Measurements from ENCODE around the gene SLC6A14. TPM values are rescaled to one million over a fixed set of nuclear protein-coding genes. Genes with fewer than 3 reads are reported as not detected.

Gene SLC6A14
- total RNA-seq, 1 experiment from 2014 or later: not detected

DNA sequence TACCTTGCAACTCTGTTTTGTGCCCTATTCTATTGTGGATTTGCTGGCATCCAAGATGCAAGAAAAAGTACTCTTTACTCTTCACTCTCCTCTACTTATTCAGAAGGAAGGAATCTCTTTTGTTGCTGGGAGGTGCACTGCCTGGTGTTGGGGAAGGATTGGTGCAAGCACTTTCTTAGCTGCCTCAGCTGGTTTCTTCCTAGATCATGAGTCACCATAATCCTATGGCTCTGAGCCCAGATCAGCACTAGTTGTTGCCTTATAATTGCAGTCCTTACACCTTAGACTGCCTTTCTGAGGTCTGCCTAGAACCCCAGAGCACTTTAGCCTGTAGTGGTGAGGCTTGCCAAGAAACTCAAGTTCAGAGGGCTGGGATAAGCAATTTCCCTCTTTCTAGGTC is 63.4 kb downstream of the SLC6A14 start:
- Mint-ChIP-seq H3K4me1 (no peaks in the 10 kb centered on the region), H3K9me3 (no peaks in the 10 kb centered on the region), H3K4me3 (no peak overlapping the region), H3K36me3 (ENCODE audit: insufficient read depth in 1 of 3, low read depth in 3 of 3) (no peaks in the 10 kb centered on the region), H3K27ac (no peak overlapping the region), H3K27me3 (ENCODE audit: low read depth) (no peaks in the 10 kb centered on the region; the same call in 1 of the 2 replicates)
- Histone ChIP-seq H4K91ac (ENCODE audit: insufficient read length, low read depth, low read length) (no peak overlapping the region), H2BK15ac (ENCODE audit: low read depth, low read length) (no peak overlapping the region), H3T11ph (ENCODE audit: low read length) (no peak overlapping the region), H3K23ac (ENCODE audit: insufficient read length, low read depth, low read length) (no peak overlapping the region), H3K27ac (ENCODE audit: insufficient read length, low read depth, low read length) (no peak overlapping the region), H2BK120ac (ENCODE audit: low read depth, low read length, poor library complexity, severe bottlenecking) (no peak overlapping the region), H2AFZ (ENCODE audit: low read length) (no peak overlapping the region), H3K79me2 (ENCODE audit: insufficient read depth, low read length) (no peaks in the 10 kb centered on the region), H4K8ac (replicated peaks; ENCODE audit: insufficient read length, low read depth, low read length) (no peak overlapping the region), H3K4ac (ENCODE audit: low read depth, low read length) (no peak overlapping the region), H3K9me3 (ENCODE audit: control insufficient read depth, low read depth, low read length) (no peaks in the 10 kb centered on the region), H2BK20ac (ENCODE audit: low read depth, low read length, poor library complexity, severe bottlenecking) (no peak overlapping the region), H3K9ac (ENCODE audit: extremely low read depth, insufficient read length, low read length) (no peak overlapping the region), H3K4me1 (ENCODE audit: insufficient read depth, low read length) (no peaks in the 10 kb centered on the region), H3K4me2 (ENCODE audit: insufficient read depth, insufficient read length, low read length) (no peak overlapping the region), H3K79me1 (ENCODE audit: insufficient read depth, low read depth, low read length, poor library complexity, severe bottlenecking) (no peaks in the 10 kb centered on the region), H2AK5ac (ENCODE audit: insufficient read length, low read length) (no peak overlapping the region), H4K20me1 (ENCODE audit: control insufficient read depth, insufficient read depth, insufficient read length) (no peaks in the 10 kb centered on the region), H3K14ac (ENCODE audit: insufficient read depth, low read length) (no peak overlapping the region), H4K5ac (ENCODE audit: insufficient read length, low read depth, low read length) (no peak overlapping the region), H2BK5ac (ENCODE audit: insufficient read length, low read length) (no peak overlapping the region), H3K18ac (ENCODE audit: insufficient read length, low read depth, low read length) (no peak overlapping the region), H3K56ac (ENCODE audit: insufficient read length, low read depth, low read length) (no peak overlapping the region), H3K27me3 (ENCODE audit: insufficient read depth, low read length) (no peaks in the 10 kb centered on the region), H3K23me2 (ENCODE audit: insufficient read length, low read depth, low read length, poor library complexity, severe bottlenecking) (no peaks in the 10 kb centered on the region), H2BK12ac (ENCODE audit: insufficient read length, low read depth, low read length) (no peak overlapping the region)
- TF ChIP-seq, protein P1, sequence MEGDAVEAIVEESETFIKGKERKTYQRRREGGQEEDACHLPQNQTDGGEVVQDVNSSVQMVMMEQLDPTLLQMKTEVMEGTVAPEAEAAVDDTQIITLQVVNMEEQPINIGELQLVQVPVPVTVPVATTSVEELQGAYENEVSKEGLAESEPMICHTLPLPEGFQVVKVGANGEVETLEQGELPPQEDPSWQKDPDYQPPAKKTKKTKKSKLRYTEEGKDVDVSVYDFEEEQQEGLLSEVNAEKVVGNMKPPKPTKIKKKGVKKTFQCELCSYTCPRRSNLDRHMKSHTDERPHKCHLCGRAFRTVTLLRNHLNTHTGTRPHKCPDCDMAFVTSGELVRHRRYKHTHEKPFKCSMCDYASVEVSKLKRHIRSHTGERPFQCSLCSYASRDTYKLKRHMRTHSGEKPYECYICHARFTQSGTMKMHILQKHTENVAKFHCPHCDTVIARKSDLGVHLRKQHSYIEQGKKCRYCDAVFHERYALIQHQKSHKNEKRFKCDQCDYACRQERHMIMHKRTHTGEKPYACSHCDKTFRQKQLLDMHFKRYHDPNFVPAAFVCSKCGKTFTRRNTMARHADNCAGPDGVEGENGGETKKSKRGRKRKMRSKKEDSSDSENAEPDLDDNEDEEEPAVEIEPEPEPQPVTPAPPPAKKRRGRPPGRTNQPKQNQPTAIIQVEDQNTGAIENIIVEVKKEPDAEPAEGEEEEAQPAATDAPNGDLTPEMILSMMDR (conservative IDR thresholded peaks at IDR 0.05): no peak
- no peak for DNase-seq

Other genes starting within 250 kb of the SLC6A14 start
- not detected in 2 replicates for gene CT83, start 26.4 kb downstream of the SLC6A14 start, total RNA-seq (2021)

Data from H9 (cell line).